Activated naive CD4-positive, alpha-beta T cell treated with anti-CD3 and anti-CD28 coated beads, Interleukin-2, amount 50 U/mL, for 72 hours (primary cell): ENCODE results near the gene SRSF1. TPM values are rescaled to one million over a fixed set of nuclear protein-coding genes. Genes with fewer than 3 reads are reported as not detected.
"Not testable (repeated sequence)": the region's sequence is repeated elsewhere in the genome, so short reads cannot be mapped to it uniquely, and the experiment has no call there.

Source experiments
- ATAC-seq, 2 donors: fragments of 150-1000 bp; cut with Tn5 transposase; 2 replicates each; pipeline ENCODE4 v1.10.0; 2021; ENCODE audit warnings: mild to moderate bottlenecking in 2 of 2, moderate library complexity in 2 of 2
- DNase-seq, 2 donors: peaks; one replicate each; pipeline ENCODE4 v3.0.0; 2021 to 2022; ENCODE audit warnings: low spot score in 2 of 2
- H3K27ac Mint-ChIP-seq, 2 donors: one replicate each; pipeline ENCODE4 v1.8.0; 2022; ENCODE audit warnings: mild to moderate bottlenecking in 2 of 2, mixed read lengths in 2 of 2
- H3K36me3 Mint-ChIP-seq, 2 donors: one replicate each; pipeline ENCODE4 v1.8.0; 2022; ENCODE audit warnings: mixed read lengths in 2 of 2
- H3K9me3 Mint-ChIP-seq, 2 donors: one replicate each; pipeline ENCODE4 v1.8.0; 2022; ENCODE audit warnings: mixed read lengths in 2 of 2
- total RNA-seq, 2 donors: library from RNA; stranded (reverse); gene quantifications; one replicate each; pipeline ENCODE4 v1.2.3, GENCODE V29; 2022

The SRSF1 gene
- total RNA-seq, 2 donors from 2014 or later, result 188 to 351 TPM

DNA sequence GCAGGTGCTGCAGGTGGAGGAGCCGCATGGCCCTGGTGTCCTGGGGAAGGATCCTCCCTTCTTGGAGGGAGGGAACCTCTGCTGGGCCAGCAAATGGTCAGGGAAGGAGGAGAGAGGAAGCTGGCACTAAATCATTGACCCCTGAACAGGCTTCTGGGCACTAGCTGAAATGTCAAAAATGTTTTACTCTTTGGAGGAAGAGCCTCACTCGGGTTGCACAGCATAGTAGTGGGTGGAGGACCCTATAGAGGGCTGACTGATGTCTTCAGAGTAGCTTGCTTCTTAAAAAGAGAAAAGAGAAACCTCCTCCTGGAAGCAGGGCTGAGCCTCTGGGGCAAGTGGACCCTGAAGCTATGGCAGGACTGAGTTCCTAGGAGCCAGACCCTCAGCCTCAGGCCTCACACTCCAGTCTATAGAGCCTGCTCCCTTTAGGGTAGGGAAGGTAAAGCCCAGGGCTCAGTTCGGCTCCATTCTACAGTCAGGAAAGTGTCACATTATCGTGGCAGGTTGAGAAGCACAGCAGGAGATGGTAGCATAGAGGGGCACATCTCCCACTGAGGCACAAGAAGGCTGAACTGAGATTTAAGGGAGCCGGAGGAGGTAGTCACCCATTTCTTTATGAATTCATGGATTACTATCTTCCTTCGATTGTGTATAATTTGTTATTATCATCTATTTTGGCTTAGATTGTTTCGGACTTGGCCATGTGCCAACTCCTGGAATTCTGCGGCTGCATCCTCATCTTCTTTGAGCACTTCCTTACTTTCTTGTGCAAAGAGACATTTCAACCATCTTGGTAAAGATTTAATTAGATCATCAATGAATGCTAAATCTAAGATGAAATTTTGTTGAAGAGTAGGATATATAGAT lies 44.5 kb downstream of the SRSF1 start:
- Mint-ChIP-seq H3K27ac (no peak overlapping the region), H3K9me3 (no peaks in the 10 kb centered on the region), H3K36me3 (no peaks in the 10 kb centered on the region)
- DNase-seq, result peak in 1 of 2 donors; percentile 20
- ATAC-seq, result no peak

DNA sequence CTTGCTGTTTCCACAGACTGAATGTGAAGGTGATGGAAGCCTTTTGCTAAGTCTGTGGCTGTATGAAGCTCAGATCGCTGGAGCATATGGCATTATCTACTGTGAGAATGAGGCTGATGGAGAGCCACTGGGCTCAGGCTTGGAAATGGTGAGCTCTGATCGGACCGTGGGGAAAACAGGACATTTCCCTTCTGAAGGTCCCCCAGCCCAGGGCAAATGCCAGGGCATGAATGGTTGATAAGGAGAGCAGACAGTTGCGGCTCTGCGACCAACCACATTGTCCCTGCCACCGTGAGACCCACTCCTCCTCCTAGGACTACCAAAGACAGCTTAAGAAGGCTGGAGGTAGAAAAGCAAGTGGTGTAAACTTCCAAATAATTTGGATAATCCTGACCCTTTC lies 47.1 kb downstream of the SRSF1 start:
- ATAC-seq (no peak), DNase-seq (peak in 1 of 2 donors; percentile 3)
- Mint-ChIP-seq H3K9me3 (no peaks in the 10 kb centered on the region), H3K36me3 (no peaks in the 10 kb centered on the region), H3K27ac (no peak overlapping the region)

GRCh38 chr17:57958391-57958790 lies 48.7 kb downstream of the SRSF1 start:
- H3K9me3 Mint-ChIP-seq, H3K36me3 Mint-ChIP-seq, ATAC-seq, H3K27ac Mint-ChIP-seq: not testable (repeated sequence)
- peak in 1 of 2 donors; percentile 20 for DNase-seq

GRCh38 chr17:57957886-57958285 lies 49.2 kb downstream of the SRSF1 start:
- no peaks in the 10 kb centered on the region for H3K9me3 Mint-ChIP-seq
- DNase-seq, result no peak
- no peak overlapping the region for H3K27ac Mint-ChIP-seq
- no peaks in the 10 kb centered on the region for H3K36me3 Mint-ChIP-seq
- no peak for ATAC-seq

GRCh38 chr17:57957120-57957850 lies 49.8 kb downstream of the SRSF1 start:
- H3K27ac Mint-ChIP-seq, result no peak overlapping the region
- H3K36me3 Mint-ChIP-seq, result no peaks in the 10 kb centered on the region
- no peak for ATAC-seq
- no peaks in the 10 kb centered on the region for H3K9me3 Mint-ChIP-seq
- DNase-seq, result peak in 1 of 2 donors; percentile 14

DNA sequence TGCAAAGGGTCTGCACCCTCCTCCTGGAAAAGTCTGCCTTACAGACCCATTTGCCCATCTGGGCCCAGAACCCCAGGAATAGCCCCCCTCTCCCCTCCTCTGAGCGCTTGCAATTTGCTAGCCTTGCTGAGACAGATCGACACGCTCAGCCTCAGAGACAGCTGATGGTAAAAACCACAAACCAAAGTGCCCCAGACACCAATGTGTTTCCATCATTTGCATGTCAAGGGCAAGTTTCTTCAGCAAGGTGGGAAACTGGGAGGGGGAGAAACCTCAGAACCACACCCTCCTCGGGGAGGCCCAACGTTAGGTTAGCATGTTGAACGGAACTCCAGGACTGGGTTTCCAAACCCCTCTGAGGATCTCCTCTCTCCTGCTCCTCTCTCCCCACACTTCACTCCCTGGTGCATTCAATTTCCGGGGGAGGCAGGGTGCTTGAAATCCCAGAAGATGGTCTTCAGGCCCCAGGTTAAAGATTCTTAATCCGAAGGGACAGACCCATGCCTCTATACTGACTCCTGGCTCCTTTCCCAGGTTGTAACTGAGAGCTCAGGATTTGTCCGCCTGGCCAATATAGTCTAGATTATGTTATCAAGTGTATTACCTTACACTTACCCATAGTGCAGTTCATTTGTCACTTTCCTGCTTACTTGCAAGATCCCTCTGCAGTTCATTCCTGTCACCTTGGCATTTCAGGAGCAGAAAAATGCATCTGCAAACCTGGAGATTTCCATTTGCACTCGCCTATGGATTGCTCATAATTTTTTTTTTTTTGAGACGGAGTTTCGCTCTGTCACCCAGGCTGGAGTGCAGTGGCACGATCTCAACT lies 50.5 kb downstream of the SRSF1 start:
- no peaks in the 10 kb centered on the region for H3K36me3 Mint-ChIP-seq
- no peaks in the 10 kb centered on the region for H3K9me3 Mint-ChIP-seq
- no peak overlapping the region for H3K27ac Mint-ChIP-seq
- peak; percentile 46 to 70 for ATAC-seq
- DNase-seq, result peak; percentile 15 to 56

GRCh38 chr17:57955183-57955931 lies 51.7 kb downstream of the SRSF1 start, which contains the start of gene CUEDC1:
Gene CUEDC1, minus strand, starts transcription at chr17:57955412. Its CDS starts 69,848 bp downstream, at chr17:57885564.
- no peaks in the 10 kb centered on the region for H3K9me3 Mint-ChIP-seq
- ATAC-seq (peak; percentile 79 to 89), DNase-seq (peak in 1 of 2 donors; percentile 74)
- H3K36me3 Mint-ChIP-seq, result no peaks in the 10 kb centered on the region
- H3K27ac Mint-ChIP-seq, result no peak within 1 kb of the TSS

- Mint-ChIP-seq H3K27ac (no peak overlapping the region), H3K9me3 (no peaks in the 10 kb centered on the region), H3K36me3 (no peaks in the 10 kb centered on the region)
- ATAC-seq (peak in 1 of 2 donors; percentile 42), DNase-seq (peak in 1 of 2 donors; percentile 13)
Observed at GRCh38 chr17:57954397-57955182, 52.5 kb downstream of the SRSF1 start.

GRCh38 chr17:57953705-57954396 lies 53.2 kb downstream of the SRSF1 start:
- Mint-ChIP-seq H3K9me3 (no peaks in the 10 kb centered on the region), H3K36me3 (no peaks in the 10 kb centered on the region), H3K27ac (no peak overlapping the region)
- ATAC-seq (no peak), DNase-seq (no peak)

Other genes starting within 250 kb of the SRSF1 start
- 10 to 100 TPM; 43.1 to 57.7 TPM for gene MRPS23, start 157.2 kb downstream of the SRSF1 start, total RNA-seq
- under 1 TPM in 1 of 2 donors, not detected in 1; 0.84 TPM for gene CUEDC1, start 51.8 kb downstream of the SRSF1 start, total RNA-seq
- 10 to 100 TPM; 23.1 to 31.3 TPM for gene VEZF1, start 19.0 kb downstream of the SRSF1 start, total RNA-seq
- 10 to 100 TPM; 24.3 to 25.5 TPM for gene DYNLL2, start 76.2 kb upstream of the SRSF1 start, total RNA-seq
- under 1 TPM; 0.18 to 0.30 TPM for gene OR4D1, start 141.1 kb upstream of the SRSF1 start, total RNA-seq
- gene OR4D2, start 159.7 kb upstream of the SRSF1 start, total RNA-seq, result not detected
- not detected for gene EPX, start 185.5 kb upstream of the SRSF1 start, total RNA-seq
- gene MKS1, start 212.0 kb upstream of the SRSF1 start, total RNA-seq, result 10 to 100 TPM; 22.4 to 28.4 TPM
- under 1 TPM; 0.16 to 0.19 TPM for gene LPO, start 231.3 kb upstream of the SRSF1 start, total RNA-seq